GM06990 (cell line): ENCODE data around the gene DIO1.
A peak's percentile ranks its signal among the peaks of the same experiment; 100 is the strongest.
"Not testable (repeated sequence)": the region's sequence is repeated elsewhere in the genome, so short reads cannot be mapped to it uniquely, and the experiment has no call there.

ENCODE experiments used
- DNase-seq: peaks from one replicate; pipeline ENCODE4 v3.0.0-alpha.2; 2011; ENCODE audit not compliant: insufficient read length; ENCODE audit errors: extremely low read depth
- H3K27me3 ChIP-seq: replicated peaks from 2 replicates; pipeline ENCODE4 v1.6.0; 2011; ENCODE audit warnings: low read length; ENCODE audit not compliant: control insufficient read depth, insufficient read depth
- H3K36me3 ChIP-seq: 2 replicates; pipeline ENCODE4 v1.5.1; 2011; ENCODE audit warnings: low read length; ENCODE audit not compliant: control insufficient read depth, insufficient read depth
- H3K4me3 ChIP-seq: replicated peaks from 2 replicates; pipeline ENCODE4 v1.5.1; 2011; ENCODE audit warnings: low read depth, mild to moderate bottlenecking, control low read depth, low read length
- TF ChIP-seq, protein P1 (sequence below): IDR thresholded peaks from 2 replicates; pipeline ENCODE4 v1.5.1; 2011; ENCODE audit warnings: low read length, control low read depth, mild to moderate bottlenecking, inconsistent platforms; ENCODE audit not compliant: insufficient read depth, poor library complexity, severe bottlenecking

The DIO1 gene

DNA sequence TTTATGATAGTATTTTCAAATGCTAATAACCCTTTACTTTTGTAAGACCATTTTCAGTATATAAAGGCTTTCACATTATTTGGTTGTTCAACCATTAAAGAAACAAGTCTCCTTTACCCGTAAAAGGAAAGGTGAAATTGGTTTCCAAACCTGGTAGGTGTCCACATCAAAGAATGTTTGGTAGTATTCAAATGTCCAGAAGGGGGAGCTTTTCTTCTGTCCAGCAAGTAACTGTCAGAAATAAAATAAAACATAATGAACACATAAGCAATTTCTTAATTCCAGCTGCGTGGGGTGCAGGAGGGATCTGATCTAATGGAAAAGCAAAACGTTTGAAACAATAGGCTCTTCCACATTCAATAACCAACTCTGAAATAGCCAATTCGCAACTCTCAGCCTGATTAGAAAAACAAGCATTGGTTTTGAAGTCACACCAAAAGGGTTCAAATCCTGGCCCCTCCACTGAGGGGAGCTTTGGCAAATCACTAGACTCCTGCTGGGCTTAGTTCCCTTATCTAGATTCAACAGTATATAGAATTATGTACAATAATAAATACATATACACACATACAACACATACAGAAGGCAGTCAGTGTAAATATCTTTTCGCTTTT lies 15.4 kb upstream of the DIO1 start:
- Histone ChIP-seq H3K36me3 (peaks cover 13% of the 10 kb centered on the region), H3K4me3 (no peak overlapping the region), H3K27me3 (no peaks in the 10 kb centered on the region)
- DNase-seq = no peak
- TF ChIP-seq, protein P1, sequence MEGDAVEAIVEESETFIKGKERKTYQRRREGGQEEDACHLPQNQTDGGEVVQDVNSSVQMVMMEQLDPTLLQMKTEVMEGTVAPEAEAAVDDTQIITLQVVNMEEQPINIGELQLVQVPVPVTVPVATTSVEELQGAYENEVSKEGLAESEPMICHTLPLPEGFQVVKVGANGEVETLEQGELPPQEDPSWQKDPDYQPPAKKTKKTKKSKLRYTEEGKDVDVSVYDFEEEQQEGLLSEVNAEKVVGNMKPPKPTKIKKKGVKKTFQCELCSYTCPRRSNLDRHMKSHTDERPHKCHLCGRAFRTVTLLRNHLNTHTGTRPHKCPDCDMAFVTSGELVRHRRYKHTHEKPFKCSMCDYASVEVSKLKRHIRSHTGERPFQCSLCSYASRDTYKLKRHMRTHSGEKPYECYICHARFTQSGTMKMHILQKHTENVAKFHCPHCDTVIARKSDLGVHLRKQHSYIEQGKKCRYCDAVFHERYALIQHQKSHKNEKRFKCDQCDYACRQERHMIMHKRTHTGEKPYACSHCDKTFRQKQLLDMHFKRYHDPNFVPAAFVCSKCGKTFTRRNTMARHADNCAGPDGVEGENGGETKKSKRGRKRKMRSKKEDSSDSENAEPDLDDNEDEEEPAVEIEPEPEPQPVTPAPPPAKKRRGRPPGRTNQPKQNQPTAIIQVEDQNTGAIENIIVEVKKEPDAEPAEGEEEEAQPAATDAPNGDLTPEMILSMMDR = peak; percentile 45

DNA sequence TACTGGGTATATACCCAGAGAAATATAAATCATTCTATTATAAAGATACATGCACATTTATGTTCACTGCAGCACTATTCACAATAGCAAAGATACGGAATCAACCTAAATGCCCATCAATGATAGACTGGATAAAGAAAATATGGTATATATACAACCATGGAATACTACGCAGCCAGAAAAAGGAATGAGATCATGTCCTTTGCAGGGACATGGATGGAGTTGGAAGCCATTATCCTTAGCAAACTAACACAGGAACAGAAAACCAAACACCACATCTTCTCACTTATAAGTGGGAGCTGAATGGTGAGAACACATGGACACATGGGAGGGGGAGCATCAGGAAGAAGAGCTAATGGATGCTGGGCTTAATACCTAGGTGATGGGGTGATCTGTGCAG lies 12.1 kb upstream of the DIO1 start:
- H3K4me3 ChIP-seq, H3K36me3 ChIP-seq, H3K27me3 ChIP-seq, DNase-seq: not testable (repeated sequence)

DNA sequence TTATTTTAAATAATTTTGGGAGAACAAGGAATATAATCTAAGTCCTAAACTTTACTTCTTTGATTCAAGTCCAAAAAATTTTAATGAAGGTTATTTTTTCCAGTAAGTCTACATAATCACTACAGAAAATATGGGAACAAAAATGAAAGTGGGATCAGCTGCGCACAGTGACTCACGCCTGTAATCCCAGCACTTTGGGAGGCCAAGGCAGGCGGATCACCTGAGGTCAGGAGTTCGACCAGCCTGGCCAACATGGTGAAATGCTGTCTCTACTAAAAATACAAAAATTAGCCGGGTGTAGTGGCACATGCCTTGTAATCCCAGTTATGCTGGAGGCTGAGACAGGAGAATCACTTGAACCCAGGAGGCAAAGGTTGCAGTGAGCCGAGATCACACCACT lies 10.4 kb upstream of the DIO1 start:
- H3K4me3 ChIP-seq, H3K27me3 ChIP-seq, H3K36me3 ChIP-seq, DNase-seq: not testable (repeated sequence)

DNA sequence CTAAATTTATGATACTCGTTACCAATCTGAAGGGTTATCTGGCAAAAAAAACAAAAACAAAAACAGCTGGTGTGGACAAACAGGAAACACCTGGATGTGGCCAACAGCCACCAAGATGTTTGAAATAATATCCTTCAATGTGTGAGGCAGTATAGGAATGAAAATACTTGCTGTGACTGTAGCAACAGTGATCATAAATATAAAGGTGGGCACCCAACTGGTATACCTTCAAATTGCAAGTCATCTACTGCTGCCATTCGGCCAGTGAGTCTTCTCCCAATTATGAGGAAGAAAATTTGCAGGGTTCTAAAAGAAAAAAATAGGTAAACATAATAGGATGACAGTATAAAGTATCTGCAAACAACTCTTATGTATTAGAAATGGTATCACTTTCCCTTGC lies 5.3 kb upstream of the DIO1 start:
- Histone ChIP-seq H3K4me3 (peak overlapping the region; percentile 96), H3K36me3 (peaks cover 3% of the 10 kb centered on the region), H3K27me3 (no peaks in the 10 kb centered on the region)
- TF ChIP-seq, protein P1 = no peak
- no peak for DNase-seq

DNA sequence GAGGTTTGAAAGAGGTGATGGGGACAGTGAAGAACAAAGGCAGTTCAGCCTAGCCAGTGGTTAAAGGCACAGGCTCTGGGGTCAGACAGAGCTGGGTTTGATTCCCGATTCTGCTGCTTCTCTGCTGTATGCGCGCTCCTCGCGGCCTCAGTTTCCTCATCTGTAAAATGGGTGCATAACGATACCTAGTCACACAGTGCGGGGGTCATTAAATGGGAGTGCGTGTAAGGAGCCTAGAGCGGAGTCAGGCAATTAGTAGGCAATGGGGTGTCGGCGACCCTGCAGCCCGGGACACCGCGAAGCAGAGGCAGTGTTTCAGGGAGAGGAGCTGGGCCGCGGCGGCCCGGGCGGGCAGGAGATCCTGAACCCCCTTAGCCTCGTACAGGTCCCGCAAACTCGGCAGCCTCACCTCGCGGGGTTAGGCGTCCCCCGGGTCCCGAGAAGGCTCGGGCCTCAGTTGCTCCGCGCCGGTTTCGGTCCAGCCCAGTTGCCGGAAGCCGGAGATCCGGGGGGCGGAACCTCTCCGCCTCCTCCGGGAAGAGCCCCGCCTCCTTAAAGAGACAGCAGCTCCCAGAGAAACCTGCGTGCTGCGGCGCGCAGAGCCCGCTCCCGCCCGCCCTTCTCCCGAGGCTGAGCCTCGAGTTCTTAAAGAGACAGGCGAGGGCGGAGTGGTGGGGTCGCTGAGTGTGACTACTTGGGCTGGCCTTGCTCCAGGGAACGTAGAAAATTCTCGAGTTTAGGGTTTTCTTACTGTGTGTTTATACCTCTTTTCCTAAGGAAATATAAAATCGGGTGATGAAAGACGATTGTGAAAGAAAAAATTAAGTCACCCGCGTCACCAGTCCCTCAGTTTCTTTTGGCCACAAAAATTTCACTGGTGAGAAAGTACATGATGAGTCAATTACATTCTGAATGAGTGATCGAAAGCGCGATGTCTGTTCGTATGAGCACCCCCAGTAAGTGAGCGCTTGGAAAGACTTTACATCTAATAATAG lies 4.4 kb upstream of the DIO1 start, which contains the start of gene YIPF1:
Gene YIPF1 (minus strand): TSS at position 494 of the 995 bp plus-strand sequence. CDS start 860 bp downstream, outside the sequence.
- Histone ChIP-seq H3K27me3 (no peaks in the 10 kb centered on the region), H3K36me3 (peaks cover 3% of the 10 kb centered on the region), H3K4me3 (peak within 1 kb of the TSS; percentile 96)
- peak; percentile 91 for DNase-seq
- TF ChIP-seq, protein P1 = no peak

DNA sequence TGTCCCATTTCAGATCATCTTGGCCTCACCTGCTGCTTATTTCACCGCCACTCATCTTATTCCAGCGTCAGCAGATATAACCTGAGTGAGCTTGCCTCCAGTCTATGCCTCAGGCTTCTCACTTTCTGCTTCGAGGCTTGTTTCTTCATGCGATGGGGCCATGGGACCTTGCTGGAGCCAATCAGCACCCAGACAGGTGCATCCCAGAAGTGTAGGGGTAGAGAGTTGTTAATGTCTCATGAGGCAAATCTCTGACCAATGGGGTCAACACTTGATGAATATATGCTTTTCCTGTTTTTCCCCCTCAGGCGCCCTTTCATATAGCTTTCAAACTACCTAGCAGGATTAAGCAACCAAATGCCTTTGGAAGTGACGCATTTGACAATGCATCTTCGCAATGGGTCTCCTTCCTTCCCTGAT lies 3.5 kb upstream of the DIO1 start:
- TF ChIP-seq, protein P1 = no peak
- DNase-seq = no peak
- H3K27me3 ChIP-seq = no peaks in the 10 kb centered on the region
- H3K36me3 ChIP-seq = peaks cover 3% of the 10 kb centered on the region
- peak overlapping the region; percentile 96 for H3K4me3 ChIP-seq
